Neural crest cell (in vitro differentiated cells): ENCODE results near the gene DMXL1. TPM values are rescaled to one million over a fixed set of nuclear protein-coding genes. Genes with fewer than 3 reads are reported as not detected.

Experiments
- DNase-seq: peaks from one replicate; pipeline ENCODE4 v3.0.0; 2021; ENCODE audit warnings: low read depth, mixed read lengths, low spot score
- H3K27ac Mint-ChIP-seq: one replicate; pipeline ENCODE4 v1.8.0; 2021; ENCODE audit warnings: mild to moderate bottlenecking, mixed read lengths; ENCODE audit not compliant: unreplicated experiment
- H3K27me3 Mint-ChIP-seq: 2 replicates; pipeline ENCODE4 v1.8.0; 2021; ENCODE audit warnings: low read depth, mild to moderate bottlenecking, mixed read lengths
- H3K36me3 Mint-ChIP-seq: 2 replicates; pipeline ENCODE4 v1.8.0; 2021; ENCODE audit warnings: low read depth, mild to moderate bottlenecking, mixed read lengths
- H3K4me1 Mint-ChIP-seq: 2 replicates; pipeline ENCODE4 v1.8.0; 2021; ENCODE audit warnings: mixed read lengths
- H3K4me3 Mint-ChIP-seq: one replicate; pipeline ENCODE4 v1.8.0; 2021; ENCODE audit warnings: mild to moderate bottlenecking, mixed read lengths
- H3K9me3 Mint-ChIP-seq: 2 replicates; pipeline ENCODE4 v1.8.0; 2021; ENCODE audit warnings: mixed read lengths
- CTCF ChIP-seq: fragments of 200-600 bp; sonication (generic); conservative IDR thresholded peaks from 2 replicates; pipeline ENCODE4 v1.5.0; 2021; ENCODE audit warnings: antibody characterized with exemption, mild to moderate bottlenecking
- total RNA-seq: library from RNA; stranded (reverse); gene quantifications from 2 replicates; pipeline ENCODE4 v1.2.1, GENCODE V29; 2021

DMXL1 gene
- total RNA-seq, 1 donor from 2014 or later, result 24.1 TPM

- peaks cover 3% of the 10 kb centered on the region for H3K4me1 Mint-ChIP-seq
Measured at GRCh38 chr5:119263639-119264038, 192.8 kb downstream of the DMXL1 start.

GRCh38 chr5:119264186-119264585 is 193.3 kb downstream of the DMXL1 start:
- H3K9me3 Mint-ChIP-seq, result peaks cover 23% of the 10 kb centered on the region
- peaks cover 9% of the 10 kb centered on the region for H3K36me3 Mint-ChIP-seq
- peaks cover 7% of the 10 kb centered on the region for H3K27me3 Mint-ChIP-seq
- no peak overlapping the region for H3K27ac Mint-ChIP-seq
- no peak overlapping the region for H3K4me3 Mint-ChIP-seq
- peaks cover 6% of the 10 kb centered on the region for H3K4me1 Mint-ChIP-seq
- no peak for TF ChIP-seq CTCF
- DNase-seq, result no peak

More at GRCh38 chr5:119263639-119264038, 192.8 kb downstream of the DMXL1 start:
- Mint-ChIP-seq H3K27me3 (peaks cover 5% of the 10 kb centered on the region), H3K36me3 (peaks cover 12% of the 10 kb centered on the region), H3K9me3 (peaks cover 27% of the 10 kb centered on the region), H3K27ac (no peak overlapping the region), H3K4me3 (no peak overlapping the region)
- no peak for TF ChIP-seq CTCF
- no peak for DNase-seq

- H3K4me3 Mint-ChIP-seq, result peak overlapping the region; percentile 87
- DNase-seq, result peak; percentile 73
- H3K36me3 Mint-ChIP-seq, result peaks cover 7% of the 10 kb centered on the region
- peaks cover 10% of the 10 kb centered on the region for H3K27me3 Mint-ChIP-seq
- peaks cover 13% of the 10 kb centered on the region for H3K4me1 Mint-ChIP-seq
- TF ChIP-seq CTCF, result peak; percentile 28
- peaks cover 11% of the 10 kb centered on the region for H3K9me3 Mint-ChIP-seq
- H3K27ac Mint-ChIP-seq, result no peak overlapping the region
Measured at GRCh38 chr5:119267958-119268386, 197.1 kb downstream of the DMXL1 start.

GRCh38 chr5:119268387-119269060 is 197.6 kb downstream of the DMXL1 start:
- peak overlapping the region; percentile 87 for H3K4me3 Mint-ChIP-seq
- H3K36me3 Mint-ChIP-seq, result peaks cover 7% of the 10 kb centered on the region
- peak overlapping the region; percentile 95 for H3K27ac Mint-ChIP-seq
- H3K27me3 Mint-ChIP-seq, result peaks cover 10% of the 10 kb centered on the region
- H3K4me1 Mint-ChIP-seq, result peaks cover 13% of the 10 kb centered on the region
- peaks cover 7% of the 10 kb centered on the region for H3K9me3 Mint-ChIP-seq
- peak; percentile 97 for DNase-seq
- no peak for TF ChIP-seq CTCF

GRCh38 chr5:119269061-119269944 is 198.4 kb downstream of the DMXL1 start:
- DNase-seq, result no peak
- H3K9me3 Mint-ChIP-seq, result peaks cover 7% of the 10 kb centered on the region
- H3K36me3 Mint-ChIP-seq, result peaks cover 7% of the 10 kb centered on the region
- no peak for TF ChIP-seq CTCF
- peaks cover 10% of the 10 kb centered on the region for H3K27me3 Mint-ChIP-seq
- peak overlapping the region; percentile 95 for H3K27ac Mint-ChIP-seq
- H3K4me3 Mint-ChIP-seq, result peak overlapping the region; percentile 87
- H3K4me1 Mint-ChIP-seq, result peaks cover 13% of the 10 kb centered on the region
